K562 (cell line): ENCODE results near the gene IDUA. TPM values are rescaled to one million over a fixed set of nuclear protein-coding genes. Genes with fewer than 3 reads are reported as not detected.

Source experiments
- CREB1 ChIP-seq, 2 experiments: sonication (generic) in 1 of 2; formaldehyde crosslinking in 1 of 2; IDR thresholded peaks; 2 replicates each; pipeline versions ENCODE4 v1.6.1 to v1.8.0; 2012 to 2022; ENCODE audit warnings: inconsistent platforms in 1 of 2, mild to moderate bottlenecking in 1 of 2, missing genetic modification reagents in 1 of 2, moderate library complexity in 1 of 2
- HMG20B ChIP-seq: fragments of 250-450 bp; sonication (Bioruptor Pico); IDR thresholded peaks from 2 replicates; pipeline ENCODE4 v1.5.0; 2021; ENCODE audit warnings: mild to moderate bottlenecking
- TBP ChIP-seq: optimal IDR thresholded peaks from 2 replicates; pipeline ENCODE3; 2011; ENCODE audit warnings: low read depth, low read length, improper control_type of control experiment
- TOE1 ChIP-seq, 2 experiments: fragments of 450-650 bp in 1 of 2; sonication (generic) in 1 of 2; formaldehyde crosslinking in 1 of 2; IDR thresholded peaks; 2 replicates each; pipeline versions ENCODE4 v1.7.1 to v1.8.0; 2016 to 2022; ENCODE audit warnings: borderline replicate concordance in 2 of 2, mild to moderate bottlenecking in 2 of 2, antibody characterized with exemption in 1 of 2, inconsistent platforms in 1 of 2, low read depth in 1 of 2, missing genetic modification reagents in 1 of 2, moderate library complexity in 1 of 2
- polyA plus RNA-seq, 8 experiments: library from polyadenylated mRNA; depleted of rRNA in 4 of 8; stranded (reverse) in 5 of 8; unstranded in 3 of 8; fragments of >200 nt; fragmentation: Nextera tagmentation in 2 of 8; fragmentation: Illumina TruSeq in 1 of 8; extraction: Ambion mirVana in 2 of 8; extraction: Trizol in 1 of 8; gene quantifications; 2 replicates each; pipeline versions ENCODE4 v1.2.1 to v1.2.3, GENCODE V29; 2011 to 2014; ENCODE audit warnings: inconsistent platforms in 1 of 8, missing spikeins in 1 of 8
- total RNA-seq, 7 experiments: library from RNA; depleted of rRNA in 6 of 7; stranded (reverse); fragments of >200 nt in 6 of 7; fragmentation: Illumina TruSeq in 2 of 7; extraction: Trizol in 2 of 7; gene quantifications; 2 replicates each; pipeline versions ENCODE4 v1.2.1 to v1.2.3, GENCODE V29; 2011 to 2021; ENCODE audit warnings: low replicate concordance in 1 of 7
- TF ChIP-seq, protein P1 (sequence below): fragments of 450-650 bp; IDR thresholded peaks from 2 replicates; pipeline ENCODE4 v1.6.1; 2016; ENCODE audit warnings: mild to moderate bottlenecking, moderate library complexity

Gene IDUA
- total and polyA plus RNA-seq, 9 of the 15 experiments (the other 6 are each of a cell fraction or from before 2014, with no cell fraction given): 0.04 to 16.1 (median 1.2) TPM

DNA sequence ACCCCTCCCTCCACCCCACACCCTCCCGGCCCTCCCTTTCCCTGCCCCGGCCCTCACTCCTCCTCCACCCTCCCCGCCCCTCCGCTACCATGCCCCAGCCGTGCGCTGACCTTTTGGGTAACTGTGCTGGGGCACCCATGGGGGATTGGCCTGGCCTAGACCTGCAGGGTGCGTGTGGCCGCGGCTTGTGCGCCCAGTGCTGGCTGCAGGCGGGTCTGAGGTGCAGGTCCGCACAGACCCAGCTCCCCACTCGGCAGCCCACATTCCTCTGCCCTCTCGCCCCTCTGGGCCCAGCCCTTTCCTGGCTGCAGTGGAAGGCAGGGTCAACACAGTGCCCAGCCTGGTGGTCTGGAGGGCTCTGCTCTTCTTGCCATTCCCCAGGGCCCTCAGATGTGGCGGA, 49.3 kb downstream of the IDUA start (continued):
- TF ChIP-seq, protein P1, sequence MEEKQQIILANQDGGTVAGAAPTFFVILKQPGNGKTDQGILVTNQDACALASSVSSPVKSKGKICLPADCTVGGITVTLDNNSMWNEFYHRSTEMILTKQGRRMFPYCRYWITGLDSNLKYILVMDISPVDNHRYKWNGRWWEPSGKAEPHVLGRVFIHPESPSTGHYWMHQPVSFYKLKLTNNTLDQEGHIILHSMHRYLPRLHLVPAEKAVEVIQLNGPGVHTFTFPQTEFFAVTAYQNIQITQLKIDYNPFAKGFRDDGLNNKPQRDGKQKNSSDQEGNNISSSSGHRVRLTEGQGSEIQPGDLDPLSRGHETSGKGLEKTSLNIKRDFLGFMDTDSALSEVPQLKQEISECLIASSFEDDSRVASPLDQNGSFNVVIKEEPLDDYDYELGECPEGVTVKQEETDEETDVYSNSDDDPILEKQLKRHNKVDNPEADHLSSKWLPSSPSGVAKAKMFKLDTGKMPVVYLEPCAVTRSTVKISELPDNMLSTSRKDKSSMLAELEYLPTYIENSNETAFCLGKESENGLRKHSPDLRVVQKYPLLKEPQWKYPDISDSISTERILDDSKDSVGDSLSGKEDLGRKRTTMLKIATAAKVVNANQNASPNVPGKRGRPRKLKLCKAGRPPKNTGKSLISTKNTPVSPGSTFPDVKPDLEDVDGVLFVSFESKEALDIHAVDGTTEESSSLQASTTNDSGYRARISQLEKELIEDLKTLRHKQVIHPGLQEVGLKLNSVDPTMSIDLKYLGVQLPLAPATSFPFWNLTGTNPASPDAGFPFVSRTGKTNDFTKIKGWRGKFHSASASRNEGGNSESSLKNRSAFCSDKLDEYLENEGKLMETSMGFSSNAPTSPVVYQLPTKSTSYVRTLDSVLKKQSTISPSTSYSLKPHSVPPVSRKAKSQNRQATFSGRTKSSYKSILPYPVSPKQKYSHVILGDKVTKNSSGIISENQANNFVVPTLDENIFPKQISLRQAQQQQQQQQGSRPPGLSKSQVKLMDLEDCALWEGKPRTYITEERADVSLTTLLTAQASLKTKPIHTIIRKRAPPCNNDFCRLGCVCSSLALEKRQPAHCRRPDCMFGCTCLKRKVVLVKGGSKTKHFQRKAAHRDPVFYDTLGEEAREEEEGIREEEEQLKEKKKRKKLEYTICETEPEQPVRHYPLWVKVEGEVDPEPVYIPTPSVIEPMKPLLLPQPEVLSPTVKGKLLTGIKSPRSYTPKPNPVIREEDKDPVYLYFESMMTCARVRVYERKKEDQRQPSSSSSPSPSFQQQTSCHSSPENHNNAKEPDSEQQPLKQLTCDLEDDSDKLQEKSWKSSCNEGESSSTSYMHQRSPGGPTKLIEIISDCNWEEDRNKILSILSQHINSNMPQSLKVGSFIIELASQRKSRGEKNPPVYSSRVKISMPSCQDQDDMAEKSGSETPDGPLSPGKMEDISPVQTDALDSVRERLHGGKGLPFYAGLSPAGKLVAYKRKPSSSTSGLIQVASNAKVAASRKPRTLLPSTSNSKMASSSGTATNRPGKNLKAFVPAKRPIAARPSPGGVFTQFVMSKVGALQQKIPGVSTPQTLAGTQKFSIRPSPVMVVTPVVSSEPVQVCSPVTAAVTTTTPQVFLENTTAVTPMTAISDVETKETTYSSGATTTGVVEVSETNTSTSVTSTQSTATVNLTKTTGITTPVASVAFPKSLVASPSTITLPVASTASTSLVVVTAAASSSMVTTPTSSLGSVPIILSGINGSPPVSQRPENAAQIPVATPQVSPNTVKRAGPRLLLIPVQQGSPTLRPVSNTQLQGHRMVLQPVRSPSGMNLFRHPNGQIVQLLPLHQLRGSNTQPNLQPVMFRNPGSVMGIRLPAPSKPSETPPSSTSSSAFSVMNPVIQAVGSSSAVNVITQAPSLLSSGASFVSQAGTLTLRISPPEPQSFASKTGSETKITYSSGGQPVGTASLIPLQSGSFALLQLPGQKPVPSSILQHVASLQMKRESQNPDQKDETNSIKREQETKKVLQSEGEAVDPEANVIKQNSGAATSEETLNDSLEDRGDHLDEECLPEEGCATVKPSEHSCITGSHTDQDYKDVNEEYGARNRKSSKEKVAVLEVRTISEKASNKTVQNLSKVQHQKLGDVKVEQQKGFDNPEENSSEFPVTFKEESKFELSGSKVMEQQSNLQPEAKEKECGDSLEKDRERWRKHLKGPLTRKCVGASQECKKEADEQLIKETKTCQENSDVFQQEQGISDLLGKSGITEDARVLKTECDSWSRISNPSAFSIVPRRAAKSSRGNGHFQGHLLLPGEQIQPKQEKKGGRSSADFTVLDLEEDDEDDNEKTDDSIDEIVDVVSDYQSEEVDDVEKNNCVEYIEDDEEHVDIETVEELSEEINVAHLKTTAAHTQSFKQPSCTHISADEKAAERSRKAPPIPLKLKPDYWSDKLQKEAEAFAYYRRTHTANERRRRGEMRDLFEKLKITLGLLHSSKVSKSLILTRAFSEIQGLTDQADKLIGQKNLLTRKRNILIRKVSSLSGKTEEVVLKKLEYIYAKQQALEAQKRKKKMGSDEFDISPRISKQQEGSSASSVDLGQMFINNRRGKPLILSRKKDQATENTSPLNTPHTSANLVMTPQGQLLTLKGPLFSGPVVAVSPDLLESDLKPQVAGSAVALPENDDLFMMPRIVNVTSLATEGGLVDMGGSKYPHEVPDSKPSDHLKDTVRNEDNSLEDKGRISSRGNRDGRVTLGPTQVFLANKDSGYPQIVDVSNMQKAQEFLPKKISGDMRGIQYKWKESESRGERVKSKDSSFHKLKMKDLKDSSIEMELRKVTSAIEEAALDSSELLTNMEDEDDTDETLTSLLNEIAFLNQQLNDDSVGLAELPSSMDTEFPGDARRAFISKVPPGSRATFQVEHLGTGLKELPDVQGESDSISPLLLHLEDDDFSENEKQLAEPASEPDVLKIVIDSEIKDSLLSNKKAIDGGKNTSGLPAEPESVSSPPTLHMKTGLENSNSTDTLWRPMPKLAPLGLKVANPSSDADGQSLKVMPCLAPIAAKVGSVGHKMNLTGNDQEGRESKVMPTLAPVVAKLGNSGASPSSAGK: no peak
- TF ChIP-seq HMG20B (CRISPR knock-in tag): no peak
- TF ChIP-seq TOE1 (IDR thresholded peaks at IDR 0.05; ENCODE audit: borderline replicate concordance): no peak
- no peak for TF ChIP-seq TOE1 (CRISPR knock-in tag; IDR thresholded peaks at IDR 0.05; ENCODE audit: borderline replicate concordance, low read depth)
- no peak for TF ChIP-seq TBP
- no peak for TF ChIP-seq CREB1 (IDR thresholded peaks at IDR 0.05)
- TF ChIP-seq CREB1 (CRISPR knock-in tag; IDR thresholded peaks at IDR 0.05): no peak
